HepG2 (cell line): ENCODE results near the gene RNF4. TPM values are rescaled to one million over a fixed set of nuclear protein-coding genes. Genes with fewer than 3 reads are reported as not detected.

ENCODE experiments used
- ATAC-seq: fragments of 200-7000 bp; cut with Tn5 transposase; 3 replicates; pipeline ENCODE4 v1.9.1; 2020; ENCODE audit warnings: mild to moderate bottlenecking, moderate library complexity
- BruUV-seq: library from RNA; stranded (reverse); fragments of 400-500 nt; replicated peaks from 2 replicates; lab custom pipeline; 2021; lab: Mats Ljungman, UMichigan
- CTCF ChIA-PET: fragments of 300-600 bp; formaldehyde crosslinking; extraction: SDS; loops from one replicate; lab custom pipeline; 2021; ENCODE audit warnings: low total read pairs, inconsistent platforms, low intra/inter-chr PET ratio; lab: Yijun Ruan, JAX
- POLR2A ChIA-PET: fragments of 350-600 bp; sonication (Branson Sonifier 250); formaldehyde crosslinking; loops from one replicate; lab custom pipeline; 2020; ENCODE audit warnings: antibody characterized with exemption, inconsistent platforms; lab: Yijun Ruan, JAX
- DNase-seq: peaks from one replicate; pipeline ENCODE4 v3.0.0-alpha.2; 2015; ENCODE audit warnings: low spot score
- FAIRE-seq: peaks from 3 replicates; lab custom pipeline; 2011; peaks lifted over from hg19 to GRCh38; lab: Jason Lieb, UNC
- H2AFZ ChIP-seq: one replicate; pipeline ENCODE4 v1.6.1; 2011; ENCODE audit warnings: low read length, inconsistent platforms
- H3K27ac ChIP-seq: fragments of 300-600 bp; 3 replicates; pipeline ENCODE4 v1.8.0; 2011; ENCODE audit warnings: mixed run types, mild to moderate bottlenecking, mixed read lengths, low read length, inconsistent platforms; ENCODE audit not compliant: insufficient read depth; ENCODE audit errors: extremely low read length
- H3K27me3 ChIP-seq, 2 experiments: fragments of 200-600 bp in 1 of 2; 2 replicates in 1 of 2; 3 replicates in 1 of 2; pipeline versions ENCODE4 v1.6.0 to v1.8.0; 2011; ENCODE audit warnings: low read length in 2 of 2, mild to moderate bottlenecking in 2 of 2, moderate library complexity in 2 of 2, inconsistent platforms in 1 of 2; ENCODE audit not compliant: insufficient read depth in 2 of 2, control insufficient read depth in 1 of 2
- H3K36me3 ChIP-seq, 2 experiments: fragments of 200-600 bp in 1 of 2; replicated peaks in 1 of 2; 2 replicates in 1 of 2; 3 replicates in 1 of 2; pipeline versions ENCODE4 v1.5.1 to v1.8.0; 2011; ENCODE audit warnings: low read length in 2 of 2, inconsistent platforms in 1 of 2; ENCODE audit not compliant: insufficient read depth in 2 of 2, control insufficient read depth in 1 of 2
- H3K4me1 ChIP-seq: 2 replicates; pipeline ENCODE4 v1.5.1; 2012; ENCODE audit warnings: low read length, inconsistent platforms; ENCODE audit not compliant: insufficient read depth
- H3K4me2 ChIP-seq: 2 replicates; pipeline ENCODE4 v1.6.0; 2011; ENCODE audit warnings: low read depth, low read length, inconsistent platforms
- H3K4me3 ChIP-seq, 3 experiments: fragments of 200-600 bp in 1 of 3; sonication (generic), shearing (Covaris generic) in 1 of 3; replicated peaks in 1 of 3; 2 replicates each; pipeline ENCODE4 v1.5.1; 2011 to 2016; ENCODE audit warnings: low read length in 3 of 3, inconsistent platforms in 2 of 3, low read depth in 2 of 3, mild to moderate bottlenecking in 2 of 3, control low read depth in 1 of 3, mixed read lengths in 1 of 3; ENCODE audit not compliant: insufficient read depth in 1 of 3
- H3K79me2 ChIP-seq: one replicate; pipeline ENCODE4 v1.6.1; 2011; ENCODE audit warnings: low read length, inconsistent platforms; ENCODE audit not compliant: insufficient read depth
- H3K9ac ChIP-seq: 2 replicates; pipeline ENCODE4 v1.6.0; 2011; ENCODE audit warnings: mild to moderate bottlenecking, low read depth, low read length, inconsistent platforms; ENCODE audit not compliant: insufficient read depth
- H3K9me3 ChIP-seq: 2 replicates; pipeline ENCODE4 v1.5.1; 2012; ENCODE audit warnings: mild to moderate bottlenecking, low read length
- H4K20me1 ChIP-seq: 2 replicates; pipeline ENCODE4 v1.6.0; 2011; ENCODE audit warnings: inconsistent platforms, mild to moderate bottlenecking, low read length, moderate library complexity; ENCODE audit not compliant: insufficient read depth
- ARNT2 ChIP-seq: sonication (generic); formaldehyde crosslinking; IDR thresholded peaks from 2 replicates; pipeline ENCODE4 v1.8.0; 2022; ENCODE audit warnings: mild to moderate bottlenecking, low read depth, missing genetic modification reagents, moderate library complexity
- ATF7 ChIP-seq, 2 experiments: fragments of 450-650 bp in 1 of 2; sonication (generic) in 1 of 2; formaldehyde crosslinking in 1 of 2; IDR thresholded peaks; 2 replicates each; pipeline versions ENCODE4 v1.4.0 to v1.6.1; 2016 to 2020; ENCODE audit warnings: antibody characterized with exemption in 1 of 2, mild to moderate bottlenecking in 1 of 2, missing genetic modification reagents in 1 of 2
- DR1 ChIP-seq: sonication (generic); formaldehyde crosslinking; IDR thresholded peaks from 2 replicates; pipeline ENCODE4 v1.8.0; 2021; ENCODE audit warnings: mild to moderate bottlenecking, missing genetic modification reagents, inconsistent platforms
- EED ChIP-seq: sonication (generic); formaldehyde crosslinking; IDR thresholded peaks from 2 replicates; pipeline ENCODE4 v1.5.0; 2020; ENCODE audit warnings: mild to moderate bottlenecking, missing genetic modification reagents
- HNRNPLL ChIP-seq: fragments of 200-400 bp; formaldehyde crosslinking; IDR thresholded peaks from 2 replicates; pipeline ENCODE4 v1.6.1; 2017; ENCODE audit warnings: mild to moderate bottlenecking, low read depth, low read length; ENCODE audit not compliant: poor library complexity, severe bottlenecking
- NR2C2 ChIP-seq: sonication (generic); formaldehyde crosslinking; IDR thresholded peaks from 2 replicates; pipeline ENCODE4 v1.4.0; 2020; ENCODE audit warnings: missing genetic modification reagents, mild to moderate bottlenecking, moderate library complexity, borderline replicate concordance
- PCBP1 ChIP-seq: fragments of 200-400 bp; formaldehyde crosslinking; IDR thresholded peaks from 2 replicates; pipeline ENCODE4 v1.6.1; 2017; ENCODE audit warnings: mild to moderate bottlenecking, low read depth, low read length, borderline replicate concordance
- SMAD9 ChIP-seq: sonication (generic); formaldehyde crosslinking; IDR thresholded peaks from 2 replicates; pipeline ENCODE4 v1.5.1; 2020; ENCODE audit warnings: mild to moderate bottlenecking, missing genetic modification reagents
- ZBTB25 ChIP-seq: IDR thresholded peaks from 2 replicates; pipeline ENCODE4 v1.6.1; 2018; ENCODE audit warnings: missing genetic modification reagents
- ZNF160 ChIP-seq: sonication (generic); formaldehyde crosslinking; IDR thresholded peaks from 2 replicates; pipeline ENCODE4 v1.8.0; 2022; ENCODE audit warnings: mild to moderate bottlenecking, inconsistent platforms, missing genetic modification reagents
- ZNF484 ChIP-seq: sonication (generic); formaldehyde crosslinking; IDR thresholded peaks from 2 replicates; pipeline ENCODE4 v1.5.1; 2020; ENCODE audit warnings: mild to moderate bottlenecking, low read depth, missing genetic modification reagents, borderline replicate concordance
- ZNF547 ChIP-seq: sonication (generic); formaldehyde crosslinking; IDR thresholded peaks from 2 replicates; pipeline ENCODE4 v1.5.1; 2020; ENCODE audit warnings: mild to moderate bottlenecking, missing genetic modification reagents
- ZNF615 ChIP-seq: sonication (generic); formaldehyde crosslinking; IDR thresholded peaks from 2 replicates; pipeline ENCODE4 v1.5.0; 2020; ENCODE audit warnings: mild to moderate bottlenecking, missing genetic modification reagents, borderline replicate concordance
- ZNF7 ChIP-seq: IDR thresholded peaks from 2 replicates; pipeline ENCODE4 v1.6.1; 2016; ENCODE audit warnings: missing biosample characterization, missing genetic modification reagents
- WGBS: methylation state at CpG from one replicate; pipeline ENCODE4 v1.1.6; 2017; ENCODE audit warnings: low lambda C conversion rate; 5-methylcytosine and 5-hydroxymethylcytosine counted together
- in situ Hi-C: cut with HindIII; loops from 2 replicates; pipeline ENCODE4 v1.10.0; 2017; ENCODE audit warnings: low pct_unique_long_range_greater_than_20kb; ENCODE audit not compliant: extremely low pct_ligation_motif_present
- intact Hi-C: fragments of 100-400 bp; cut with micrococcal nuclease; formaldehyde crosslinking; loops from one replicate; pipeline ENCODE4 v1.10.0; 2022; ENCODE audit not compliant: unreplicated experiment
- polyA plus RNA-seq, 8 experiments: library from polyadenylated mRNA; depleted of rRNA in 3 of 8; stranded (reverse) in 7 of 8; unstranded in 1 of 8; fragments of >200 nt; fragmentation: Illumina TruSeq in 4 of 8; extraction: Trizol in 4 of 8; gene quantifications; 2 replicates each; pipeline versions ENCODE4 v1.2.1 to v1.2.3, GENCODE V29; 2011 to 2016; ENCODE audit warnings: low read depth in 4 of 8, missing spikeins in 1 of 8, mixed read lengths in 1 of 8; ENCODE audit not compliant: insufficient read depth in 1 of 8
- total RNA-seq, 5 experiments: library from RNA; depleted of rRNA; stranded (reverse); fragments of >200 nt; fragmentation: Illumina TruSeq; extraction: Trizol; gene quantifications; 2 replicates each; pipeline ENCODE4 v1.2.3, GENCODE V29; 2016; ENCODE audit warnings: low read depth in 1 of 5
- TF ChIP-seq, protein P1 (sequence below): IDR thresholded peaks from 2 replicates; pipeline ENCODE4 v1.6.1; 2016; ENCODE audit warnings: missing compliant biosample characterization, missing genetic modification reagents, borderline replicate concordance
- TF ChIP-seq, protein P2 (sequence below): sonication (generic); formaldehyde crosslinking; IDR thresholded peaks from 2 replicates; pipeline ENCODE4 v1.9.0; 2021; ENCODE audit warnings: missing genetic modification reagents, borderline replicate concordance
- TF ChIP-seq, protein P3 (sequence below): sonication (generic); formaldehyde crosslinking; IDR thresholded peaks from 2 replicates; pipeline ENCODE4 v1.8.0; 2022; ENCODE audit warnings: low read depth, missing genetic modification reagents

Gene RNF4
- total and polyA plus RNA-seq, 2 of the 13 experiments (the other 11 are each of a cell fraction or from before 2014, with no cell fraction given), result 38.1 to 45.1 TPM

DNA sequence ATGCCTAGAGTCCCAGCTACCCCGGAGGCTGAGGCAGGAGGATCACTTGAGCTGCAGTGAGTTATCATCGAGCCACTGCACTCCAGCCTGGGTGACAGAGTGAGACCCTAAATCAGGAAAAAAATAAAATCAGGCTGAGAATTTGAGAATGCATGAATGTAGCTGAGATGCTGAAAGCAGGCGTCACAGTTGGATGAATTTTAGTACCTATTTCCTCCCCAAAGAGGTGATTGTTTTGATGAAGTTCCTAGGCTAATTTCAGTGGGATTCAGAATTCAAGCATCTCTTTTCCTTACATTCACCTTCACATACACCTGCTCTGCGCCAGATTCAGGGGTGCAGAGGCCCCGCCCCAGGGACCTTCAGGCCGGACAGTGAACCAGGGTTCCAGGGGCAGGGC is 47.0 kb upstream of the RNF4 start:
- no peak for ATAC-seq
- no TSS peak for BruUV-seq
- H3K79me2 ChIP-seq, result no peaks in the 10 kb centered on the region
- no peak overlapping the region for H3K4me2 ChIP-seq
- CTCF ChIA-PET, result no interaction called here
- FAIRE-seq, result no peak
- H3K4me1 ChIP-seq, result peaks cover 31% of the 10 kb centered on the region
- in situ Hi-C loops (no loop called here), intact Hi-C loops (no loop called here)
- no peak overlapping the region for H2AFZ ChIP-seq
- H3K27me3 ChIP-seq, result peaks cover 16 to 84% of the 10 kb centered on the region in 2 experiments; a peak in 4 of 5 replicates
- no peak overlapping the region for H3K27ac ChIP-seq
- POLR2A ChIA-PET, result no interaction called here
- H3K4me3 ChIP-seq, result no peak overlapping the region
- no peaks in the 10 kb centered on the region for H3K36me3 ChIP-seq
- WGBS, result 9% methylated on average over 6 of the region's 6 CpGs
- H3K9ac ChIP-seq, result no peak overlapping the region
- DNase-seq, result no peak
- peaks cover 3% of the 10 kb centered on the region; the same call in 1 of the 2 replicates for H4K20me1 ChIP-seq
- no peaks in the 10 kb centered on the region for H3K9me3 ChIP-seq
- TF ChIP-seq PCBP1 (no peak), ZBTB25 (CRISPR knock-in tag) (no peak), HNRNPLL (no peak), ARNT2 (CRISPR knock-in tag) (no peak), ATF7 (IDR thresholded peaks at IDR 0.05) (no peak), ATF7 (CRISPR knock-in tag; IDR thresholded peaks at IDR 0.05) (no peak), NR2C2 (CRISPR knock-in tag) (no peak), ZNF547 (CRISPR knock-in tag) (no peak), SMAD9 (no peak), ZNF7 (no peak), ZNF615 (CRISPR knock-in tag) (no peak), EED (CRISPR knock-in tag) (no peak), ZNF484 (CRISPR knock-in tag) (no peak), ZNF160 (CRISPR knock-in tag) (no peak), DR1 (CRISPR knock-in tag) (no peak)
- TF ChIP-seq, protein P1, sequence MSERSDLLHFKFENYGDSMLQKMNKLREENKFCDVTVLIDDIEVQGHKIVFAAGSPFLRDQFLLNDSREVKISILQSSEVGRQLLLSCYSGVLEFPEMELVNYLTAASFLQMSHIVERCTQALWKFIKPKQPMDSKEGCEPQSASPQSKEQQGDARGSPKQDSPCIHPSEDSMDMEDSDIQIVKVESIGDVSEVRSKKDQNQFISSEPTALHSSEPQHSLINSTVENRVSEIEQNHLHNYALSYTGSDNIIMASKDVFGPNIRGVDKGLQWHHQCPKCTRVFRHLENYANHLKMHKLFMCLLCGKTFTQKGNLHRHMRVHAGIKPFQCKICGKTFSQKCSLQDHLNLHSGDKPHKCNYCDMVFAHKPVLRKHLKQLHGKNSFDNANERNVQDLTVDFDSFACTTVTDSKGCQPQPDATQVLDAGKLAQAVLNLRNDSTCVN (CRISPR knock-in tag), result no peak
- TF ChIP-seq, protein P2, sequence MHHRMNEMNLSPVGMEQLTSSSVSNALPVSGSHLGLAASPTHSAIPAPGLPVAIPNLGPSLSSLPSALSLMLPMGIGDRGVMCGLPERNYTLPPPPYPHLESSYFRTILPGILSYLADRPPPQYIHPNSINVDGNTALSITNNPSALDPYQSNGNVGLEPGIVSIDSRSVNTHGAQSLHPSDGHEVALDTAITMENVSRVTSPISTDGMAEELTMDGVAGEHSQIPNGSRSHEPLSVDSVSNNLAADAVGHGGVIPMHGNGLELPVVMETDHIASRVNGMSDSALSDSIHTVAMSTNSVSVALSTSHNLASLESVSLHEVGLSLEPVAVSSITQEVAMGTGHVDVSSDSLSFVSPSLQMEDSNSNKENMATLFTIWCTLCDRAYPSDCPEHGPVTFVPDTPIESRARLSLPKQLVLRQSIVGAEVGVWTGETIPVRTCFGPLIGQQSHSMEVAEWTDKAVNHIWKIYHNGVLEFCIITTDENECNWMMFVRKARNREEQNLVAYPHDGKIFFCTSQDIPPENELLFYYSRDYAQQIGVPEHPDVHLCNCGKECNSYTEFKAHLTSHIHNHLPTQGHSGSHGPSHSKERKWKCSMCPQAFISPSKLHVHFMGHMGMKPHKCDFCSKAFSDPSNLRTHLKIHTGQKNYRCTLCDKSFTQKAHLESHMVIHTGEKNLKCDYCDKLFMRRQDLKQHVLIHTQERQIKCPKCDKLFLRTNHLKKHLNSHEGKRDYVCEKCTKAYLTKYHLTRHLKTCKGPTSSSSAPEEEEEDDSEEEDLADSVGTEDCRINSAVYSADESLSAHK, result no peak
- TF ChIP-seq, protein P3, sequence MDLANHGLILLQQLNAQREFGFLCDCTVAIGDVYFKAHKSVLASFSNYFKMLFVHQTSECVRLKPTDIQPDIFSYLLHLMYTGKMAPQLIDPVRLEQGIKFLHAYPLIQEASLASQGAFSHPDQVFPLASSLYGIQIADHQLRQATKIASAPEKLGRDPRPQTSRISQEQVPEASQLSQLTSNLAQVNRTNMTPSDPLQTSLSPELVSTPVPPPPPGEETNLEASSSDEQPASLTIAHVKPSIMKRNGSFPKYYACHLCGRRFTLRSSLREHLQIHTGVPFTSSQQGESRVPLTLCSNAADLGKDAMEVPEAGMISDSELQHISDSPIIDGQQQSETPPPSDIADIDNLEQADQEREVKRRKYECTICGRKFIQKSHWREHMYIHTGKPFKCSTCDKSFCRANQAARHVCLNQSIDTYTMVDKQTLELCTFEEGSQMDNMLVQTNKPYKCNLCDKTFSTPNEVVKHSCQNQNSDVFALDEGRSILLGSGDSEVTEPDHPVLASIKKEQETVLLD (CRISPR knock-in tag), result no peak
